Keratinocyte (primary cell): ENCODE data around the gene RGS1. TPM values are rescaled to one million over a fixed set of nuclear protein-coding genes. Genes with fewer than 3 reads are reported as not detected.

Experiments used
- DNase-seq: peaks from one replicate; pipeline ENCODE4 v3.0.0-alpha.2; 2011; ENCODE audit warnings: low read depth, missing footprints, low spot score
- FAIRE-seq: peaks from 2 replicates; lab custom pipeline; 2011; peaks lifted over from hg19 to GRCh38; lab: Jason Lieb, UNC
- H2AFZ ChIP-seq: 2 replicates; pipeline ENCODE4 v1.6.0; 2012; ENCODE audit warnings: low read length, control low read depth, inconsistent platforms; ENCODE audit not compliant: control insufficient read depth
- H3K27ac ChIP-seq: 2 replicates; pipeline ENCODE4 v1.5.1; 2011; ENCODE audit warnings: low read length; ENCODE audit not compliant: control insufficient read depth, insufficient read depth
- H3K27me3 ChIP-seq: 3 replicates; pipeline ENCODE4 v1.6.0; 2011; ENCODE audit warnings: low read length; ENCODE audit not compliant: control insufficient read depth, insufficient read depth; ENCODE audit errors: extremely low read depth
- H3K36me3 ChIP-seq, 2 experiments: 2 replicates in 1 of 2; 3 replicates in 1 of 2; pipeline ENCODE4 v1.5.1; 2011; ENCODE audit warnings: low read length in 2 of 2, mild to moderate bottlenecking in 1 of 2; ENCODE audit not compliant: control insufficient read depth in 2 of 2, insufficient read depth in 2 of 2; ENCODE audit errors: extremely low read depth in 1 of 2
- H3K4me1 ChIP-seq: 3 replicates; pipeline ENCODE4 v1.5.1; 2011; ENCODE audit warnings: low read length; ENCODE audit not compliant: control insufficient read depth, insufficient read depth; ENCODE audit errors: extremely low read depth
- H3K4me2 ChIP-seq: 3 replicates; pipeline ENCODE4 v1.6.0; 2011; ENCODE audit warnings: low read depth, low read length; ENCODE audit not compliant: control insufficient read depth, insufficient read depth; ENCODE audit errors: extremely low read depth
- H3K4me3 ChIP-seq, 3 experiments: fragments of 200-600 bp in 1 of 3; sonication (generic) in 1 of 3; 2 replicates in 2 of 3; 3 replicates in 1 of 3; pipeline ENCODE4 v1.5.1; 2011 to 2016; ENCODE audit warnings: low read length in 3 of 3, mild to moderate bottlenecking in 3 of 3, control low read depth in 2 of 3, inconsistent platforms in 1 of 3, low read depth in 1 of 3, mixed read lengths in 1 of 3, mixed run types in 1 of 3, moderate library complexity in 1 of 3; ENCODE audit not compliant: control insufficient read depth in 2 of 3, insufficient read depth in 2 of 3; ENCODE audit errors: extremely low read depth in 1 of 3
- H3K79me2 ChIP-seq: 2 replicates; pipeline ENCODE4 v1.6.0; 2012; ENCODE audit warnings: low read length; ENCODE audit not compliant: control insufficient read depth, insufficient read depth
- H3K9ac ChIP-seq: 3 replicates; pipeline ENCODE4 v1.6.0; 2011; ENCODE audit warnings: low read length; ENCODE audit not compliant: control insufficient read depth, insufficient read depth; ENCODE audit errors: extremely low read depth
- H3K9me1 ChIP-seq: 3 replicates; pipeline ENCODE4 v1.6.0; 2011; ENCODE audit warnings: low read length; ENCODE audit not compliant: control insufficient read depth, insufficient read depth; ENCODE audit errors: extremely low read depth
- H3K9me3 ChIP-seq: 2 replicates; pipeline ENCODE4 v1.5.1; 2012; ENCODE audit warnings: low read depth, low read length; ENCODE audit not compliant: control insufficient read depth
- H4K20me1 ChIP-seq: 3 replicates; pipeline ENCODE4 v1.6.0; 2011; ENCODE audit warnings: low read length; ENCODE audit not compliant: control insufficient read depth, insufficient read depth; ENCODE audit errors: extremely low read depth
- CTCF ChIP-seq, 3 experiments: IDR thresholded peaks in 1 of 3; conservative IDR thresholded peaks in 1 of 3; optimal IDR thresholded peaks in 1 of 3; 2 replicates in 2 of 3; 3 replicates in 1 of 3; pipeline versions ENCODE3 to v1.5.1; 2011; ENCODE audit warnings: low read length in 3 of 3, mild to moderate bottlenecking in 3 of 3, moderate library complexity in 2 of 3, control low read depth in 1 of 3, inconsistent platforms in 1 of 3; ENCODE audit not compliant: insufficient read depth in 2 of 3; ENCODE audit errors: extremely low read depth in 1 of 3
- EZH2 ChIP-seq: IDR thresholded peaks from one replicate; pipeline ENCODE4 v1.6.1; 2012; ENCODE audit warnings: inconsistent platforms, mild to moderate bottlenecking, low read length, moderate library complexity
- dilution Hi-C: fragments of 300-500 bp; cut with MboI; formaldehyde crosslinking; loops from one replicate; pipeline ENCODE4 v1.7.0; 2020; ENCODE audit warnings: low sequenced_read_pairs; ENCODE audit not compliant: extremely low pct_ligation_motif_present
- polyA plus RNA-seq, 5 experiments: library from polyadenylated mRNA; depleted of rRNA in 3 of 5; stranded (reverse) in 3 of 5; stranded (forward) in 1 of 5; unstranded in 1 of 5; fragments of >200 nt; gene quantifications; 1 replicate in 1 of 5; 2 replicates in 3 of 5; 3 replicates in 1 of 5; pipeline versions ENCODE4 v1.2.1 to v1.2.3, GENCODE V29; 2011 to 2012; ENCODE audit warnings: missing spikeins in 2 of 5, low read depth in 1 of 5, low replicate concordance in 1 of 5

RGS1 gene
- polyA plus RNA-seq, 1 donor (not counting 4 experiments of a cell fraction or from before 2014, with no cell fraction given) = 0.05 TPM

- TF ChIP-seq CTCF (optimal IDR thresholded peaks at IDR 0.05 in 1 of 3, IDR thresholded peaks at IDR 0.05 in 1 of 3, conservative IDR thresholded peaks at IDR 0.05 in 1 of 3; ENCODE audit: extremely low read depth in 1 of 3, insufficient read depth in 2 of 3, low read length in 3 of 3) (no peak), EZH2 (no peak)
- Histone ChIP-seq H3K4me2 (no peak overlapping the region), H3K36me3 (no peaks in the 10 kb centered on the region), H3K4me1 (no peaks in the 10 kb centered on the region), H3K79me2 (no peaks in the 10 kb centered on the region), H3K27me3 (no peaks in the 10 kb centered on the region), H4K20me1 (no peaks in the 10 kb centered on the region), H3K9me1 (no peaks in the 10 kb centered on the region), H3K9ac (no peak overlapping the region), H2AFZ (no peak overlapping the region), H3K4me3 (no peak overlapping the region), H3K27ac (no peak overlapping the region), H3K9me3 (no peaks in the 10 kb centered on the region)
- DNase-seq (no peak), FAIRE-seq (no peak)
- dilution Hi-C loops = no loop called here
Observed at GRCh38 chr1:192573499-192573898, 2.1 kb upstream of the RGS1 start.

- no peak for DNase-seq
- no peak for FAIRE-seq
- dilution Hi-C loops = no loop called here
Observed at GRCh38 chr1:192574073-192574472, 1.5 kb upstream of the RGS1 start.

More at GRCh38 chr1:192574073-192574472, 1.5 kb upstream of the RGS1 start:
- Histone ChIP-seq H4K20me1 (no peaks in the 10 kb centered on the region), H2AFZ (no peak overlapping the region), H3K9me1 (no peaks in the 10 kb centered on the region), H3K4me1 (no peaks in the 10 kb centered on the region), H3K36me3 (no peaks in the 10 kb centered on the region), H3K4me2 (no peak overlapping the region), H3K9ac (no peak overlapping the region), H3K4me3 (no peak overlapping the region), H3K27me3 (no peaks in the 10 kb centered on the region), H3K27ac (no peak overlapping the region), H3K79me2 (no peaks in the 10 kb centered on the region), H3K9me3 (no peaks in the 10 kb centered on the region)
- TF ChIP-seq EZH2 (no peak), CTCF (optimal IDR thresholded peaks at IDR 0.05 in 1 of 3, IDR thresholded peaks at IDR 0.05 in 1 of 3, conservative IDR thresholded peaks at IDR 0.05 in 1 of 3; ENCODE audit: extremely low read depth in 1 of 3, insufficient read depth in 2 of 3, low read length in 3 of 3) (no peak)
